ENCODE measurements around the gene MIB2.

DNA sequence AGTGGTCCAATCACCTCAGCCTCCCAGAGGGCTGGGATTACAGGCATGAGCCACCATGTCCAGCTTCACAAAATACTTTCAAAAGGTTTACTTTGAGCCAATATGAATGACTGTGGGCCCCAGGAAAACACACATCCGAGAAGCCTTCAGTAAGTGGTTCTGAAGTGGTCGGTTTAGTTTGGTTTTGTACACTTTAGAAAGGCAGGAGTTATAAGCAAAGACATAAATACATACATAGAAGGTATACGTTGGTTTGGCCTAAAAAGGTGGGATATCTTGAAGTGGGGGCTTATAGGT lies 3.2 kb upstream of the MIB2 start:
- TF ChIP-seq HDGF (IDR thresholded peaks at IDR 0.05) (no peak), TAF1 (IDR thresholded peaks at IDR 0.05; ENCODE audit: borderline replicate concordance, low read depth, low read length) (no peak), ZZZ3 (IDR thresholded peaks at IDR 0.05; ENCODE audit: control insufficient read depth, insufficient read length, low read depth) (no peak), YBX1 (IDR thresholded peaks at IDR 0.05) (no peak), EP300 (IDR thresholded peaks at IDR 0.05; ENCODE audit: borderline replicate concordance in 1 of 2, control insufficient read depth in 1 of 2, low read depth in 2 of 2, low read length in 2 of 2) (no peak), CHD4 (IDR thresholded peaks at IDR 0.05) (no peak), CHD2 (IDR thresholded peaks at IDR 0.05; ENCODE audit: borderline replicate concordance, low read depth, low read length) (no peak), SUZ12 (IDR thresholded peaks at IDR 0.05; ENCODE audit: unreplicated experiment) (no peak), ETV6 (conservative IDR thresholded peaks at IDR 0.05 in 1 of 2, IDR thresholded peaks at IDR 0.05 in 1 of 2; ENCODE audit: borderline replicate concordance in 1 of 2, low read depth in 1 of 2) (no peak), SMC3 (IDR thresholded peaks at IDR 0.05; ENCODE audit: borderline replicate concordance, low read length) (no peak)
- TF ChIP-seq, protein P1, sequence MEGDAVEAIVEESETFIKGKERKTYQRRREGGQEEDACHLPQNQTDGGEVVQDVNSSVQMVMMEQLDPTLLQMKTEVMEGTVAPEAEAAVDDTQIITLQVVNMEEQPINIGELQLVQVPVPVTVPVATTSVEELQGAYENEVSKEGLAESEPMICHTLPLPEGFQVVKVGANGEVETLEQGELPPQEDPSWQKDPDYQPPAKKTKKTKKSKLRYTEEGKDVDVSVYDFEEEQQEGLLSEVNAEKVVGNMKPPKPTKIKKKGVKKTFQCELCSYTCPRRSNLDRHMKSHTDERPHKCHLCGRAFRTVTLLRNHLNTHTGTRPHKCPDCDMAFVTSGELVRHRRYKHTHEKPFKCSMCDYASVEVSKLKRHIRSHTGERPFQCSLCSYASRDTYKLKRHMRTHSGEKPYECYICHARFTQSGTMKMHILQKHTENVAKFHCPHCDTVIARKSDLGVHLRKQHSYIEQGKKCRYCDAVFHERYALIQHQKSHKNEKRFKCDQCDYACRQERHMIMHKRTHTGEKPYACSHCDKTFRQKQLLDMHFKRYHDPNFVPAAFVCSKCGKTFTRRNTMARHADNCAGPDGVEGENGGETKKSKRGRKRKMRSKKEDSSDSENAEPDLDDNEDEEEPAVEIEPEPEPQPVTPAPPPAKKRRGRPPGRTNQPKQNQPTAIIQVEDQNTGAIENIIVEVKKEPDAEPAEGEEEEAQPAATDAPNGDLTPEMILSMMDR (IDR thresholded peaks at IDR 0.05 in 2 of 3, conservative IDR thresholded peaks at IDR 0.05 in 1 of 3; ENCODE audit: control insufficient read depth in 2 of 3, extremely low read depth in 1 of 3, insufficient read depth in 1 of 3, low read depth in 3 of 3, low read length in 3 of 3), result no peak
- TF ChIP-seq, protein P2, sequence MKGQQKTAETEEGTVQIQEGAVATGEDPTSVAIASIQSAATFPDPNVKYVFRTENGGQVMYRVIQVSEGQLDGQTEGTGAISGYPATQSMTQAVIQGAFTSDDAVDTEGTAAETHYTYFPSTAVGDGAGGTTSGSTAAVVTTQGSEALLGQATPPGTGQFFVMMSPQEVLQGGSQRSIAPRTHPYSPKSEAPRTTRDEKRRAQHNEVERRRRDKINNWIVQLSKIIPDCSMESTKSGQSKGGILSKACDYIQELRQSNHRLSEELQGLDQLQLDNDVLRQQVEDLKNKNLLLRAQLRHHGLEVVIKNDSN (IDR thresholded peaks at IDR 0.05; ENCODE audit: borderline replicate concordance, extremely low read length, insufficient read depth, low read depth, low read length), result no peak
- TF ChIP-seq, protein P3, sequence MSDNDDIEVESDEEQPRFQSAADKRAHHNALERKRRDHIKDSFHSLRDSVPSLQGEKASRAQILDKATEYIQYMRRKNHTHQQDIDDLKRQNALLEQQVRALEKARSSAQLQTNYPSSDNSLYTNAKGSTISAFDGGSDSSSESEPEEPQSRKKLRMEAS (IDR thresholded peaks at IDR 0.05; ENCODE audit: low read depth, low read length), result no peak
